ENCODE measurements around the gene ASTN2.

DNA sequence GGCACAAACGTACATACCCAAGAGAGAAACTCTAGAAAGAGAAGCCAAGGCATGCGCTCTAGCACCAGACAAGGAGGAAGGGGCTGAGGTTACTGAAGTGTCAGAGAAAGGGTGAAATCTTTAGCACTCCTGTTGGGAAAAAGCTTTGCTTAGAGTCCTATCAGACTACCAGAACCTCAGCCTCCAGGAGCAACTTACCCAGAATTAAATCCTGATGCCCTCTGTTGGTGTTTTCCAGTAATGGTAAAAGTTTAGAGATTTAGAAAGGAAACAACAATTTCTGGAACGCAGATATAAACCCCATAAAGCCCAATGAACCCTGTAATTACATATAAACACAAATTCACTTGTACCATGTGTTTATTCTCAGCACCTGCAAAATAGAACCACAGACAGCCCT lies 33.2 kb upstream of the ASTN2 start:
- TF ChIP-seq, protein P1, sequence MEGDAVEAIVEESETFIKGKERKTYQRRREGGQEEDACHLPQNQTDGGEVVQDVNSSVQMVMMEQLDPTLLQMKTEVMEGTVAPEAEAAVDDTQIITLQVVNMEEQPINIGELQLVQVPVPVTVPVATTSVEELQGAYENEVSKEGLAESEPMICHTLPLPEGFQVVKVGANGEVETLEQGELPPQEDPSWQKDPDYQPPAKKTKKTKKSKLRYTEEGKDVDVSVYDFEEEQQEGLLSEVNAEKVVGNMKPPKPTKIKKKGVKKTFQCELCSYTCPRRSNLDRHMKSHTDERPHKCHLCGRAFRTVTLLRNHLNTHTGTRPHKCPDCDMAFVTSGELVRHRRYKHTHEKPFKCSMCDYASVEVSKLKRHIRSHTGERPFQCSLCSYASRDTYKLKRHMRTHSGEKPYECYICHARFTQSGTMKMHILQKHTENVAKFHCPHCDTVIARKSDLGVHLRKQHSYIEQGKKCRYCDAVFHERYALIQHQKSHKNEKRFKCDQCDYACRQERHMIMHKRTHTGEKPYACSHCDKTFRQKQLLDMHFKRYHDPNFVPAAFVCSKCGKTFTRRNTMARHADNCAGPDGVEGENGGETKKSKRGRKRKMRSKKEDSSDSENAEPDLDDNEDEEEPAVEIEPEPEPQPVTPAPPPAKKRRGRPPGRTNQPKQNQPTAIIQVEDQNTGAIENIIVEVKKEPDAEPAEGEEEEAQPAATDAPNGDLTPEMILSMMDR (conservative IDR thresholded peaks at IDR 0.05), result peak; percentile 26
- TF ChIP-seq ZFX (IDR thresholded peaks at IDR 0.05), result no peak
